Lung (tissue), 12 donors: ENCODE data around the gene LRRC25. TPM values are rescaled to one million over a fixed set of nuclear protein-coding genes. Genes with fewer than 3 reads are reported as not detected.
A peak's percentile ranks its signal among the peaks of the same experiment; 100 is the strongest.

Source experiments
- ATAC-seq: fragments of 200-7000 bp; cut with Tn5 transposase; one replicate; pipeline ENCODE4 v1.9.1; 2020; ENCODE audit warnings: moderate number of reproducible peaks; ENCODE audit not compliant: insufficient read depth, low FRiP score
- DNase-seq, 3 donors: peaks; one replicate each; pipeline ENCODE4 v3.0.0-alpha.2; 2013 to 2017
- H3K27ac ChIP-seq, 2 donors: one replicate each; pipeline ENCODE4 v1.5.1; 2013; ENCODE audit warnings: mild to moderate bottlenecking in 2 of 2, moderate library complexity in 2 of 2, control low read depth in 1 of 2, inconsistent platforms in 1 of 2, low read depth in 1 of 2, low read length in 1 of 2
- H3K27me3 ChIP-seq, 3 donors: one replicate each; pipeline ENCODE4 v1.5.1; 2013; ENCODE audit warnings: low read length in 2 of 3; ENCODE audit not compliant: control insufficient read depth in 3 of 3, insufficient read depth in 3 of 3
- H3K36me3 ChIP-seq, 4 donors: one replicate each; pipeline ENCODE4 v1.5.1; 2013; ENCODE audit warnings: low read length in 4 of 4, mild to moderate bottlenecking in 1 of 4, moderate library complexity in 1 of 4; ENCODE audit not compliant: control insufficient read depth in 4 of 4, insufficient read depth in 4 of 4
- H3K4me1 ChIP-seq, 5 donors: one replicate each; pipeline ENCODE4 v1.5.1; 2013; ENCODE audit warnings: low read length in 5 of 5, mild to moderate bottlenecking in 2 of 5, moderate library complexity in 1 of 5; ENCODE audit not compliant: control insufficient read depth in 5 of 5, insufficient read depth in 5 of 5
- H3K4me3 ChIP-seq: one replicate; pipeline ENCODE4 v1.5.1; 2013; ENCODE audit warnings: mild to moderate bottlenecking, control low read depth, moderate library complexity
- H3K9ac ChIP-seq, 2 donors: one replicate each; pipeline ENCODE4 v1.5.1; 2013; ENCODE audit warnings: low read length in 2 of 2, control low read depth in 1 of 2; ENCODE audit not compliant: insufficient read depth in 1 of 2
- H3K9me3 ChIP-seq, 4 donors: one replicate each; pipeline ENCODE4 v1.5.1; 2013; ENCODE audit warnings: low read length in 3 of 4, mild to moderate bottlenecking in 1 of 4, moderate library complexity in 1 of 4; ENCODE audit not compliant: control insufficient read depth in 4 of 4, insufficient read depth in 3 of 4
- CTCF ChIP-seq: IDR thresholded peaks from 2 replicates; pipeline ENCODE4 v1.5.1; 2012; ENCODE audit warnings: mild to moderate bottlenecking; ENCODE audit errors: control extremely low read depth, extremely low read depth
- WGBS, 2 donors: extraction: QIAGEN DNeasy Blood & Tissue Kit; methylation state at CpG; one replicate each; pipeline ENCODE4 v1.1.7; 2013; 5-methylcytosine and 5-hydroxymethylcytosine counted together
- polyA plus RNA-seq, 2 donors: library from polyadenylated mRNA; stranded (reverse); fragments of 200-250 nt; gene quantifications; one replicate each; pipeline ENCODE4 v1.2.1, GENCODE V29; 2013
- total RNA-seq, 2 donors: library from RNA; depleted of rRNA in 1 of 2; stranded (reverse); fragments of >200 nt in 1 of 2; gene quantifications; one replicate each; pipeline ENCODE4 v1.2.1, GENCODE V29; 2014 to 2021
- donor health status: control.
- donor health status: control.
- donor health status: Bipolar disorder and iron deficiency.
- donor health status: healthy.
- donor health status: DM: yes; HTN: yes; CAD: no.

The LRRC25 gene
- total and polyA plus RNA-seq, 4 donors: 8.5 to 119 (median 27.0) TPM

GRCh38 chr19:18445262-18445948, 48.0 kb upstream of the LRRC25 start:
- ATAC-seq (no peak), DNase-seq (no peak)
- Histone ChIP-seq H3K27ac (peak overlapping the region in 1 of 2 donors; percentile 4), H3K9ac (no peak overlapping the region), H3K9me3 (no peaks in the 10 kb centered on the region), H3K27me3 (no peaks in the 10 kb centered on the region), H3K36me3 (peaks cover 2 to 70% (median 13%) of the 10 kb centered on the region in 4 donors), H3K4me1 (peaks cover 0 to 10% (median 3%) of the 10 kb centered on the region in 5 donors), H3K4me3 (no peak overlapping the region)
- TF ChIP-seq CTCF: no peak
- 82 to 85% methylated on average over 14 to 15 of the region's 15 CpGs for WGBS, 2 donors

GRCh38 chr19:18444513-18444912, 47.1 kb upstream of the LRRC25 start:
- no peak for DNase-seq
- peaks cover 2 to 61% (median 11%) of the 10 kb centered on the region in 4 donors for H3K36me3 ChIP-seq
- ATAC-seq: no peak

GRCh38 chr19:18443831-18444230, 46.4 kb upstream of the LRRC25 start:
- no peaks in the 10 kb centered on the region for H3K27me3 ChIP-seq
- ATAC-seq (no peak), DNase-seq (no peak)
- H3K4me1 ChIP-seq: peaks cover 0 to 16% (median 5%) of the 10 kb centered on the region in 5 donors
- no peaks in the 10 kb centered on the region for H3K9me3 ChIP-seq
- TF ChIP-seq CTCF: no peak
- H3K36me3 ChIP-seq: peaks cover 2 to 54% (median 8%) of the 10 kb centered on the region in 4 donors
- 94 to 95% methylated on average over 11 of the region's 11 CpGs for WGBS, 2 donors
- no peak overlapping the region for H3K9ac ChIP-seq
- no peak overlapping the region for H3K4me3 ChIP-seq
- H3K27ac ChIP-seq: no peak overlapping the region

More at GRCh38 chr19:18444513-18444912, 47.1 kb upstream of the LRRC25 start:
- Histone ChIP-seq H3K4me1 (peaks cover 0 to 15% (median 3%) of the 10 kb centered on the region in 5 donors), H3K4me3 (no peak overlapping the region), H3K9ac (no peak overlapping the region), H3K9me3 (no peaks in the 10 kb centered on the region), H3K27me3 (no peaks in the 10 kb centered on the region), H3K27ac (no peak overlapping the region)
- 88 to 94% methylated on average over 18 to 19 of the region's 19 CpGs for WGBS, 2 donors
- no peak for TF ChIP-seq CTCF
